CD4-positive, alpha-beta T cell treated with Interleukin-15 for 1 hour (primary cell): ENCODE results near the gene MIX23.
"Not testable (repeated sequence)": the region's sequence is repeated elsewhere in the genome, so short reads cannot be mapped to it uniquely, and the experiment has no call there.

ENCODE experiments used
- DNase-seq: peaks from one replicate; pipeline ENCODE4 v3.0.0-alpha.2; 2020

Gene MIX23

GRCh38 chr3:122391681-122392446 lies 8.8 kb upstream of the MIX23 start:
- no peak for DNase-seq

- DNase-seq, result no peak
Measured at GRCh38 chr3:122390665-122391064, 7.6 kb upstream of the MIX23 start.

GRCh38 chr3:122389892-122390291 lies 6.9 kb upstream of the MIX23 start:
- DNase-seq, result no peak

GRCh38 chr3:122389197-122389596 lies 6.2 kb upstream of the MIX23 start:
- no peak for DNase-seq

- no peak for DNase-seq
Measured at GRCh38 chr3:122387709-122388108, 4.7 kb upstream of the MIX23 start.

GRCh38 chr3:122383771-122384697 lies 1.0 kb upstream of the MIX23 start, which contains the start of gene FAM162A:
FAM162A (plus strand) TSS chr3:122384182; CDS start chr3:122384266, 84 bp downstream.
- DNase-seq, result peak; percentile 92

GRCh38 chr3:122377975-122378374 lies 5.1 kb downstream of the MIX23 start:
- no peak for DNase-seq

DNA sequence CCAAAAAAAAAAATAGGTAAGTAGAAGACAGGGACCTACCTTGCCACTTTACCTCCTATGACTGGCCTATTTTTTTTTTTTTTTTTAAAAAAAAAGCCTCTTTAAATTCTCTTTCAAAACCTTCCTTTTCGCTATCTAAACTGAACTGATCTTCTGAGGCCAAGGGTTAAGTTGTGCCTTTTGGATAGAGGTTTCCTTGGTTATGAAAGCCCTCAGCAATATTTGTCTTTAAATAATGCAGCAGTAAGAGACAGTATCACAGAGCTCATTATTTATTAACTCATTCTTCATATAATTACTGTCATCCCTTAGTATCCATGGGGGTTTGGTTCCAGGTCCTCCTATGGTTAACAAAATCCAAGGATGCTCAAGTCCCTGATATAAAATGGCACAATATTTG lies 9.0 kb downstream of the MIX23 start:
- no peak for DNase-seq

- no peak for DNase-seq
Measured at GRCh38 chr3:122366379-122366749, 16.7 kb downstream of the MIX23 start.

- DNase-seq, result not testable (repeated sequence)
Measured at GRCh38 chr3:122365582-122366378, 17.3 kb downstream of the MIX23 start.

DNA sequence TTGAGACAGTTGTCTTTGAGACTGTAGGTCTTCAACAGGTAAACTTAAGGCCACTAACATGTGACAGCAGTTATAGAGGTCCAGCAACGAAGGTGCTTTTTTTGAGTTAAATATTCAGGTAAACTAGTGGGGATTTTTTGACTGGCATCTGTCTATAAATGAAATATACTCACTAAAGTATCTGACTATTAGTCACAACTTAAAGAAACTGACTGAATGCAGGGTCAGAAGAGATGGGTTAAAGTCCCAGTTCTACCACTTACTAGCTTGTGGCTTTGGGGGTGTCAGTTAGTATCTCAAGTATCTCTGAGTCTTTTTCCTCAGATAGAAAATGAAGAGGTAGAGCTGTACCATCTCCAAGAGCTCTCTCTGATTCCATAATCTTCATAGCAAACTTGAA lies 18.0 kb downstream of the MIX23 start:
- no peak for DNase-seq

DNA sequence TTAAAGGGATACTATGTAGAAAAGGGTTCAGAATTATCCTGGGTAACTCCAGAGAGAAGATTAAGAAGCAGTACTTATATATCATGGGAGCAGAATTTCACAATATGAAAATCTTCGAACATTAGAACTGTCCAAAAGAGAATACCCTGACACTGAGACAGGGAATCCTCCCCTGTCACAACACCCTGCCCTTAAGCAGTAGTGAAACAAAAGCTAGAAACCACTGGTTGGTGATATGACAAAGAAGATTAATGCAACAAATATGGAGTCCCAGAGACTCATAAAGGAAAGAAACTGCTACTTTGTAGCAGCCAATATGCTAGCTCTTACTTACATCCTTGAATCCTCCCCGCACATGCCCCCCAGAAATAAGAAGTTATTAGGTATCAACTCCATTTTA lies 18.5 kb downstream of the MIX23 start:
- DNase-seq, result no peak

DNA sequence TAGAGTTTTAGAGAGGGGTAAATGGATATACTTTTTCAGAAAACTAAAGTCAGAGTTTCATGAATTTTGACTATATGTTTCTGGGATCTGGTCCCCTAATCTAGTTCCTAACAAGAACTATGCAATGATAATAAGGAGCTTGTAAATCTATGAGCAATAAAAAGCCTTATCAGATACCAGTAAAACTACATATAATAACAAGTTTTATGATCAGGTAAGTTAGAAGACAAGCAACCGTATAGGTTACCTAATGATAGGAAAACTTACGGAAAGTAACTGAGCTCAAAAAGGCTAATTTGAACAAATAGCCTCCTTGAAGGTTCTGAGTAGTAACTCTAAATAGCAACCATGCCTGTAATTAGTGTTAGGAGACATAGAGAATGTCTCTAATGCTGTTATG lies 21.0 kb downstream of the MIX23 start:
- no peak for DNase-seq

- DNase-seq, result no peak
Measured at GRCh38 chr3:122358703-122359032, 24.4 kb downstream of the MIX23 start.

DNA sequence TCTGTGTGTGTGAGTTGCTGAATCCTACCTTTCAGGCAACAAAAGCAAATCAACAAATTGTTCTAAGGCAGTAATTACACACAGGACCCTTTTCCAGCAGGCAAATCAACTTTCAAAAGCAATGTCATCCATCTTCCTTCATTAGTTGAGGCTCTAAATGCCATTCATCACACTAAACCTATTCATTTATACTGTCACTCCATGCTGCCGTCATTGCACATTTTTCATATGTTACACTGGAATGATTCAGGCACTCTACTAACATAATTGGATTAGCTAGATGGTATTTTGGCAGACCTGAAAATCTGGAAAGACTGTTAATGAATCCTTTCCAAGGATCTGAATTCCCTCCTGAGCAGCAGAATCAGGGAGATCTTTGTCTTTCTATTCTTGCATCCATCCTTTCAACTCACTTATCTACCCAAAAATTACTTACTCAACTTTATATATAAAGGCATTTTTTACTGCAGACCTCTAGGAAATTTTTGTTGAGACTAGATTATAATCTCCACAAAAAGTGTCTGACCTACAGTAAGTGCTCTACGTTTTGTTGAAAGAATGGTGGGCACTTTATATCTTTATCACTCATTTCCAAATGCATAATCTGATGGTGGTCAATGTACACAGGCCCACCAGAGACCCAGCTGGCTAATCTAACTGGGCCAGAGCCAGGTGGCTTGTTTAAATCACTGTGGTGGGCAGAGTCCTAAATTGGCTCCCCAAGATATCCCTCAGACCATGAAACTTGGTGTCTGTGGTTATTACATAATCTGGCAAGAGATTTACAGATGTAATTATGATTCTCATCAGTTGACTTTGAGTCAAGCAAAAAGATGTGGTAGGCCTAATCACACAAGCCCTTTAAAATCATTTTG lies 25.0 kb downstream of the MIX23 start:
- no peak for DNase-seq

- DNase-seq, result peak; percentile 27
Measured at GRCh38 chr3:122356402-122356801, 26.6 kb downstream of the MIX23 start.

GRCh38 chr3:122355612-122356011 lies 27.4 kb downstream of the MIX23 start:
- DNase-seq, result no peak

DNA sequence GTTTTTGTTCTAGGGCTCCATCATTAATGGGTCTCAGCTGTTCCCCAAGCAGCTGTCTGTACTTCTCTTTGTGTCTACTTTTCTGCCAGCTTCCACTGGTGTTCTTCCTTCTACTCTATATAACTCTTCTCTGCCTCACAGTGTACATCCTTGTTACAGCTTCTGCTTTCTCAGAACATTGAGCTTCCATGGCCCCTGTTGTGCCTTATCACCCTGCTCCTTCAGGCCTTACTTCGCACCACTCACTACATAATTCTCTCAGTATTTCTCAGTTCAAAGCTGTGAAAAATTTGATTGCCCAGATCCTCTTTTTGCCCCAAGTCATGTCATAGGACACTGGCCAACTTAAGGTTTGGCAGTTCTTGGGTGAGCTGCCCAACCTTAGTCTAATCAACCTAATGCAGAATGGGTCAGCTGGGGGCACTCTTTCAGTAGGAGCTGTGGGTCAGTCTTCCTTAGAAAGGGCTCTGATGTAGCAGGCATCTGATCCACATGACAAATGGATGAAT lies 29.1 kb downstream of the MIX23 start:
- no peak for DNase-seq

GRCh38 chr3:122353215-122353614 lies 29.8 kb downstream of the MIX23 start:
- DNase-seq, result no peak

DNA sequence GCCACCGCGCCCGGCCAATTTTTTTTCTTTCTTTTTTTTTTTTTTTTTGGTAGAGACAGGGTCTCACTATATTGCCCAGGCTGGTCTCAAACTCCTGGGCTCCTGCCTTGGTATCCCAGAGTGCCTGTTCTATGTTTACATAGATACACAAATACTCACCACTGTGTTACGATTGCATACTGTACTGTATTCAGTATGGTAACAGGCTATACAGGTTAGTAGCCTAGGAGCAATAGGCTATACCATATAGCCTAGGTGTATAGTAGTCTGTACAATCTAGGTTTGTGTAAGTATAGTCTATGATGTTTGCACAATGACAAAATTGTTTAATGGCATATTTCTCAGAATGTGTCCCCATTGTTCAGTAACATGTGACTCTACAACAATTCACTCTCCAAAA lies 31.4 kb downstream of the MIX23 start:
- no peak for DNase-seq

DNA sequence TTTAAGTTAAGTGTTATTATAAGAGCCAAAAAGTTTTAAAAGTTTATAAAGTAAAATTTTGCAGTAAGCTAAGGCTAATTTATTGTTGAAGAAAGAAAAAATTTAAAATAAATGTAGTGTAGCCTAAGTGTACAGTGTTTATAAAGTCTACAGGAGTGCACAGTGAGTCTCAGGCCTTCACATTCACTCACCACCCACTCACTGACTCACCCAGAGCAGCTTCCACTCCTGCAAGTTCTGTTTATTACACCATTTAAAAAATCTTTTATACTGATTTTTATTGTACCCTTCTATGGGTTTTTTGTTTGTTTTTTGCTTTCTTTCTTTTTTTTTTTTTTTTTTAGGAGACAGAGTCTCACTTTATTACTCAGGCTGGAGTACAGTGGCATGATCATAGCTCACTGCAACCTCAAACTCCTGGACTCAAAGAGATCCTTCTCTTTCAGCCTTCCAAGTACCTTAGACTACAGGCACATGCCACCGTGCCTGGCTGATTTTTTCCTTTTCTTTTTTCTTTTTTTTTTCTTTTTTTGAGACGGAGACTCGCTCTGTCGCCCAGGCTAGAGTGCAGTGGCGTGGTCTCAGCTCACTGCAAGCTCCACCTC lies 32.1 kb downstream of the MIX23 start:
- DNase-seq, result no peak

DNA sequence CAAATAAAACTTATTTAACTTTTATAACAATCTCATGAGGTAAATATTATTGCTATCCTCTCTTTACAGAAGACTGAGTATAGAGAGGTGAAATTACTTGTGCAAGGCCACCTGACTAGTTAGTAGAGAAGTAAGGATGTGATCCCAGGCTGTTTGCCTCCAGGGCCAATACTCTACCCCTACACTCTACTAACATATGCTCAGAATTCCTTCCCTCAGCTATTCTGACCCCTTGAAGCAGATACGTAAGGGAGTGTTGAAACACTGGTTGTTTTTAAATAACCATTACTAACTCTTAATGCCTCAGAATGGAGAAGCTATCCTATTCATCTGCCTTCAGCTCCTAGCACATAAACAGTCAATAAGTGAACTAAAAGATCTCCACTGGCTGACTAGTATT lies 33.9 kb downstream of the MIX23 start:
- DNase-seq, result no peak
